Tibial nerve (tissue), 4 donors: ENCODE measurements around the gene FLT4. TPM values are rescaled to one million over a fixed set of nuclear protein-coding genes. Genes with fewer than 3 reads are reported as not detected.

ENCODE experiments used
- DNase-seq, 2 donors: peaks; one replicate each; pipeline ENCODE4 v3.0.0-alpha.2; 2019; ENCODE audit warnings: low spot score in 2 of 2
- H3K27ac ChIP-seq, 4 donors: fragments of 200-600 bp; sonication (generic) in 3 of 4; one replicate each; pipeline ENCODE4 v1.5.1; 2017 to 2019; ENCODE audit warnings: mild to moderate bottlenecking in 1 of 4
- H3K27me3 ChIP-seq, 2 donors: fragments of 200-600 bp; sonication (generic) in 1 of 2; one replicate each; pipeline versions ENCODE4 v1.5.1 to v1.6.0; 2017 to 2019
- H3K36me3 ChIP-seq, 3 donors: fragments of 200-600 bp; sonication (generic); one replicate each; pipeline ENCODE4 v1.5.1; 2018 to 2019
- H3K4me1 ChIP-seq, 4 donors: fragments of 200-600 bp; sonication (generic) in 3 of 4; one replicate each; pipeline ENCODE4 v1.5.1; 2017 to 2019
- H3K4me3 ChIP-seq, 4 donors: fragments of 200-600 bp; sonication (generic) in 3 of 4; one replicate each; pipeline ENCODE4 v1.5.1; 2017 to 2019; ENCODE audit warnings: mild to moderate bottlenecking in 1 of 4, moderate library complexity in 1 of 4
- H3K9me3 ChIP-seq, 4 donors: fragments of 200-600 bp; sonication (generic) in 3 of 4; one replicate each; pipeline ENCODE4 v1.5.1; 2017 to 2019
- CTCF ChIP-seq, 5 experiments: fragments of 200-600 bp in 3 of 5; fragments of 450-650 bp in 2 of 5; sonication (generic) in 3 of 5; IDR thresholded peaks; one replicate each; pipeline ENCODE4 v1.5.1; 2016 to 2019; ENCODE audit warnings: antibody characterized with exemption in 5 of 5, mild to moderate bottlenecking in 3 of 5, moderate library complexity in 2 of 5
- EP300 ChIP-seq, 2 donors: sonication (generic); formaldehyde crosslinking; IDR thresholded peaks; one replicate each; pipeline ENCODE4 v1.6.1; 2017; ENCODE audit warnings: antibody characterized with exemption in 2 of 2, mild to moderate bottlenecking in 1 of 2
- POLR2A ChIP-seq, 2 donors: fragments of 450-650 bp; IDR thresholded peaks; one replicate each; pipeline ENCODE4 v1.6.1; 2017; ENCODE audit warnings: antibody characterized with exemption in 2 of 2, mild to moderate bottlenecking in 2 of 2, moderate library complexity in 2 of 2
- WGBS, 2 donors: methylation state at CpG; one replicate each; pipeline ENCODE4 v1.1.5; 2018; 5-methylcytosine and 5-hydroxymethylcytosine counted together
- total RNA-seq, 4 donors: library from RNA; depleted of rRNA; stranded (reverse); fragments of >200 nt; gene quantifications; one replicate each; pipeline ENCODE4 v1.1.0, GENCODE V29; 2016

FLT4 gene
- total RNA-seq, 4 donors from 2014 or later = 4.6 to 34.2 (median 14.9) TPM

- DNase-seq = no peak
- WGBS, 2 donors = 84 to 88% methylated on average over 13 of the region's 13 CpGs
Measured at GRCh38 chr5:180604271-180604670, 45.1 kb downstream of the FLT4 start.

GRCh38 chr5:180603076-180603594 lies 46.3 kb downstream of the FLT4 start:
- Histone ChIP-seq H3K4me1 (no peaks in the 10 kb centered on the region), H3K27ac (no peak overlapping the region), H3K27me3 (no peaks in the 10 kb centered on the region), H3K4me3 (no peak overlapping the region), H3K36me3 (no peaks in the 10 kb centered on the region), H3K9me3 (no peaks in the 10 kb centered on the region)
- TF ChIP-seq EP300 (IDR thresholded peaks at IDR 0.05) (no peak), POLR2A (IDR thresholded peaks at IDR 0.05) (no peak), CTCF (IDR thresholded peaks at IDR 0.05) (no peak)
- DNase-seq = no peak
- WGBS, 2 donors = 81 to 89% methylated on average over 18 to 19 of the region's 19 CpGs

More at GRCh38 chr5:180604271-180604670, 45.1 kb downstream of the FLT4 start:
- H3K27me3 ChIP-seq = no peaks in the 10 kb centered on the region
- TF ChIP-seq POLR2A (IDR thresholded peaks at IDR 0.05) = no peak
- no peaks in the 10 kb centered on the region for H3K9me3 ChIP-seq
- H3K4me1 ChIP-seq = no peaks in the 10 kb centered on the region
- H3K4me3 ChIP-seq = no peak overlapping the region
- H3K27ac ChIP-seq = no peak overlapping the region
- no peaks in the 10 kb centered on the region for H3K36me3 ChIP-seq

- DNase-seq = no peak
- Histone ChIP-seq H3K4me3 (no peak overlapping the region), H3K27ac (no peak overlapping the region), H3K9me3 (no peaks in the 10 kb centered on the region), H3K4me1 (no peaks in the 10 kb centered on the region), H3K27me3 (no peaks in the 10 kb centered on the region), H3K36me3 (no peaks in the 10 kb centered on the region)
- TF ChIP-seq CTCF (IDR thresholded peaks at IDR 0.05) (no peak), POLR2A (IDR thresholded peaks at IDR 0.05) (no peak), EP300 (IDR thresholded peaks at IDR 0.05) (no peak)
- 57 to 63% methylated on average over 12 to 15 of the region's 15 CpGs for WGBS, 2 donors
Measured at GRCh38 chr5:180602481-180603075, 46.8 kb downstream of the FLT4 start.

- no peaks in the 10 kb centered on the region for H3K4me1 ChIP-seq
- WGBS, 2 donors = 80 to 83% methylated on average over 34 to 36 of the region's 36 CpGs
- DNase-seq = no peak
Measured at GRCh38 chr5:180601591-180602480, 47.6 kb downstream of the FLT4 start.

GRCh38 chr5:180600554-180601041 lies 48.8 kb downstream of the FLT4 start:
- 83 to 91% methylated on average over 9 to 12 of the region's 12 CpGs for WGBS, 2 donors

More at GRCh38 chr5:180601591-180602480, 47.6 kb downstream of the FLT4 start:
- no peaks in the 10 kb centered on the region for H3K27me3 ChIP-seq
- no peak for TF ChIP-seq EP300 (IDR thresholded peaks at IDR 0.05)
- TF ChIP-seq CTCF (IDR thresholded peaks at IDR 0.05) = no peak
- TF ChIP-seq POLR2A (IDR thresholded peaks at IDR 0.05) = no peak
- no peak overlapping the region for H3K4me3 ChIP-seq
- H3K9me3 ChIP-seq = no peaks in the 10 kb centered on the region
- no peak overlapping the region for H3K27ac ChIP-seq
- H3K36me3 ChIP-seq = no peaks in the 10 kb centered on the region

More at GRCh38 chr5:180600554-180601041, 48.8 kb downstream of the FLT4 start:
- no peak overlapping the region for H3K27ac ChIP-seq
- H3K36me3 ChIP-seq = no peaks in the 10 kb centered on the region
- no peaks in the 10 kb centered on the region for H3K27me3 ChIP-seq
- no peak overlapping the region for H3K4me3 ChIP-seq
- TF ChIP-seq CTCF (IDR thresholded peaks at IDR 0.05) (no peak), POLR2A (IDR thresholded peaks at IDR 0.05) (no peak), EP300 (IDR thresholded peaks at IDR 0.05) (no peak)
- H3K4me1 ChIP-seq = no peaks in the 10 kb centered on the region
- DNase-seq = no peak
- no peaks in the 10 kb centered on the region for H3K9me3 ChIP-seq
